DMS 273 treated with DMSO at 0.1 percent for 48 hours (cell line): ENCODE measurements around the gene FAM53C.
"Not testable (repeated sequence)": the region's sequence is repeated elsewhere in the genome, so short reads cannot be mapped to it uniquely, and the experiment has no call there.

Source experiments
- DNase-seq: peaks from one replicate; lab custom pipeline; 2025; lab: John Stamatoyannopoulos, UW

FAM53C gene

GRCh38 chr5:138351517-138351916 lies 13.5 kb downstream of the FAM53C start:
- no peak for DNase-seq

GRCh38 chr5:138352071-138352721 lies 14.1 kb downstream of the FAM53C start, which contains the start of gene KDM3B:
KDM3B (plus strand) TSS chr5:138352685; CDS start chr5:138352796, 111 bp downstream.
- DNase-seq: peak; percentile 49

GRCh38 chr5:138352722-138353559 lies 14.9 kb downstream of the FAM53C start:
- no peak for DNase-seq

- no peak for DNase-seq
These were observed 15.6 kb downstream of the FAM53C start for GRCh38 chr5:138353560-138354080.

- no peak for DNase-seq
These were observed 16.3 kb downstream of the FAM53C start for GRCh38 chr5:138354387-138354786.

GRCh38 chr5:138354926-138355378 lies 16.9 kb downstream of the FAM53C start:
- peak; percentile 40 for DNase-seq

GRCh38 chr5:138359621-138360020 lies 21.6 kb downstream of the FAM53C start:
- no peak for DNase-seq

- no peak for DNase-seq
These were observed 22.9 kb downstream of the FAM53C start for GRCh38 chr5:138360941-138361452.

- no peak for DNase-seq
These were observed 26.5 kb downstream of the FAM53C start for GRCh38 chr5:138364576-138364975.

- DNase-seq: no peak
These were observed 28.7 kb downstream of the FAM53C start for GRCh38 chr5:138366632-138367382.

- no peak for DNase-seq
These were observed 31.2 kb downstream of the FAM53C start for GRCh38 chr5:138369261-138369660.

GRCh38 chr5:138369706-138370105 lies 31.6 kb downstream of the FAM53C start:
- no peak for DNase-seq

GRCh38 chr5:138370537-138370936 lies 32.5 kb downstream of the FAM53C start:
- DNase-seq: no peak

- no peak for DNase-seq
These were observed 33.4 kb downstream of the FAM53C start for GRCh38 chr5:138371454-138371853.

GRCh38 chr5:138372225-138372624 lies 34.2 kb downstream of the FAM53C start:
- no peak for DNase-seq

- DNase-seq: no peak
These were observed 34.6 kb downstream of the FAM53C start for GRCh38 chr5:138372653-138373052.

- DNase-seq: no peak
These were observed 44.3 kb downstream of the FAM53C start for GRCh38 chr5:138382347-138382746.

- no peak for DNase-seq
These were observed 47.6 kb downstream of the FAM53C start for GRCh38 chr5:138385660-138386059.

- no peak for DNase-seq
These were observed 48.2 kb downstream of the FAM53C start for GRCh38 chr5:138386290-138386689.

- DNase-seq: no peak
These were observed 51.3 kb downstream of the FAM53C start for GRCh38 chr5:138389332-138389731.

GRCh38 chr5:138389911-138390310 lies 51.8 kb downstream of the FAM53C start:
- DNase-seq: not testable (repeated sequence)

GRCh38 chr5:138391859-138392386 lies 53.9 kb downstream of the FAM53C start:
- no peak for DNase-seq
